NCI-H146 treated with DMSO at 0.1 percent for 48 hours (cell line): ENCODE data around the gene FBXL15.

Experiments
- DNase-seq: peaks from one replicate; lab custom pipeline; 2025; ENCODE audit not compliant: unreplicated experiment; lab: John Stamatoyannopoulos, UW

Gene FBXL15

GRCh38 chr10:102409604-102410428 lies 10.8 kb upstream of the FBXL15 start:
- no peak for DNase-seq

- DNase-seq: no peak
Observed at GRCh38 chr10:102410429-102411073, 10.1 kb upstream of the FBXL15 start.

GRCh38 chr10:102411341-102412255 lies 9.0 kb upstream of the FBXL15 start:
- DNase-seq: no peak

DNA sequence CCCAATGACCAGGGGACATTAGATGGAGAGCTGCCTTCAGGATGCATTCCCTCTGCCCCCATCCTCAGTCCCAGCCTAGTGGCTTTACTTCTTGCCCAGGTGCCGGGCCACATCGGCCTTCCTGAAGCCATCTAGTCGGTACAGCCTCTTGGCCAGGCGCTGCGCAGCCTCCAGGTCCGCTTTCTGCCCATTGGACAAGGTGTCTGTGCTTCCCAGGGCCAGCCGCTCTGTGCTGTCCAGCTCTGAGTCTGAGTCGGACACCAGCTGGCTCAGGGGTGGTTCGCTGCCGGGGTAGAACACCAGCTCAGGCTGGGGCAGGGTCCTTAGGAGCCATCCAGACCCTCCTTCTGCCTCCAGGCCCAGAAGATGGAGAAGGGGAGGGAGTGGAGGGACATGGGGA lies 8.3 kb upstream of the FBXL15 start:
- DNase-seq: no peak

DNA sequence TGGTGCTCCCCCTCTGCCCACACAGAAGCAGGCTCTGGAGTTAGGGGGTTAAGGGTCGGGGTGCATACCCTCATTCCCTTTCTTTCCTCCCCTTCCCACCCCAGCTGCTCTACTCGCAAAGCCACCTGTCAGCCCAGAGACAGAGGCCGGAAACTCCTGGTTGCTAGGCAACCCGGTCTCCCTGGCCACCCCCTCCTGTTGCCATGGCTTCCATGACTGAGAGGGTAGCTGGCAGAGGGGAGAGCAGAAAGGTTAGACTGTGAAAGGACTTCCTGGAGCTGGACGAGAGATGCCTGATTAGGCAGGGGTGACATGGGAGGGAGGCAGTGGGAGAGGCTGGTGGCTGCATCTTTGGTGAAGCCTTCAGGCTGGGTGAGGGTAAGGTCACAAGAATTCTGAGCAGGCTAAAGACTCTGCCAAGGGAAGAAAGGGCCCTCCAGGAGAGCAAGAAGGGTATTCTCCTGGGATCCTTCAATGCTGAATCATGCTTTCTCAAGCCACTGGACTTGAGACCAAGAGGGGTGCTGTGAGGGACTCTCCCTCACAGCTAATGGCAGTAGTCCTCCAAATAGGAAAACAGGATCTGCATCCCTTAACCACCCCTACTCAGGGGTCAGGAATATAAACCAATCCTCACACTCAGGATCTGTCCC lies 7.5 kb upstream of the FBXL15 start:
- DNase-seq: peak; percentile 73

DNA sequence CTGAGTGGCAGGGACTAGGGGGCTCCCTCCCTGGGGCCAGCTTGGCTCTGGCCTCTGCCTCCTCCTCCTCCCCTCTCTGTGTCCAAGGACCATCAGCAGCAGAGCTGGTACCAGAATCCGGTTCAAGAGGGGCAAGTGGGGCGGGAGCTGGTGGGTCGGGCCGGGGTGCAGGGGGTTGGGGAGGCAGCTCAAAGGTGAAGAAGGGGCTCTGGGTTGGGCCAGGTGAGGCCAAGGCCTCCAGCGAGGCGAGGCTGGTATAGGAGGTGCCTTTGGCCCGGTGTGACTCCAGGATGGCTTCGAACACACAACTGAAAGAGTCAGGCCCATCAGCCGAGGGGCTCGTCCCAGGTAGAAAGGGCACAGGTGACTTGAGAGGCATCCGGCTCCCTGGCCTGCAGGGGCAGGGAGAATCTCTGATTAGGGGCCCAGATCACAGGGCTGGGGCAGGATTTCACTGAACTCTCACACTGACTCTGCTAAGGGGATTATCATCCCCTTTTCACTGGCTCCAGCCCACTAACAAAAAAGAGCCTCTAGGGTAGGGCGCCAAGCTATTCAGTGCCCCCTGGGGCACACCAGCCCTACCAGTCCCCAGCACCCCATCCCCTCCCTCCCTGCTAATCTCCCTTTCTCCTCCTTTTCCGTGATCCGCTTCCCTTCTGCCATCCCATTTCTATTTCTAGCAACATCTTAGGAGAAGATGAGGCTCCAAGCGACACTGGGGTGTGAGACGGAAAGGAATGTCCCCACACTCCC lies 6.7 kb upstream of the FBXL15 start:
- no peak for DNase-seq

DNA sequence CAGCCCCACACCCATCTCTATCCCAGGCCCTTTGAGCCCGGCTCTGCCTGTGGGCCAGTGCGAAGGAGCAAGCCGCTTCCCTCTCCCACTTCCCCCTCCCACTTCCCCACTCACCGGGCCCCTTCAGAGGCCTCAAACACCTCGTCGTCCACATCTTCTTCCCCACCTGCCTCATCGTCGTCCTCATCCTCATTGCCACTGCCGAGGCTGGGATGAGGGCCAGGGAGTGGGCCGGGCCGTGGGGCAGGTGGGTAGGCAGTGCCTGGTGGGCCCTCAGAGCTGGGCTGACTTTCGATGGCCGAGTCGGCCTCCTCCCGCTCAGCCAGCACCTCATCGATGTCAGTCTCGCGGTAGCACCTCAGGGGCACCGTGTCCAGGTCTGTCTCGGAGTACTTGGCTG lies 5.9 kb upstream of the FBXL15 start:
- DNase-seq: no peak

- DNase-seq: no peak
Observed at GRCh38 chr10:102416283-102416682, 4.4 kb upstream of the FBXL15 start.

GRCh38 chr10:102416695-102417094 lies 3.9 kb upstream of the FBXL15 start:
- no peak for DNase-seq

DNA sequence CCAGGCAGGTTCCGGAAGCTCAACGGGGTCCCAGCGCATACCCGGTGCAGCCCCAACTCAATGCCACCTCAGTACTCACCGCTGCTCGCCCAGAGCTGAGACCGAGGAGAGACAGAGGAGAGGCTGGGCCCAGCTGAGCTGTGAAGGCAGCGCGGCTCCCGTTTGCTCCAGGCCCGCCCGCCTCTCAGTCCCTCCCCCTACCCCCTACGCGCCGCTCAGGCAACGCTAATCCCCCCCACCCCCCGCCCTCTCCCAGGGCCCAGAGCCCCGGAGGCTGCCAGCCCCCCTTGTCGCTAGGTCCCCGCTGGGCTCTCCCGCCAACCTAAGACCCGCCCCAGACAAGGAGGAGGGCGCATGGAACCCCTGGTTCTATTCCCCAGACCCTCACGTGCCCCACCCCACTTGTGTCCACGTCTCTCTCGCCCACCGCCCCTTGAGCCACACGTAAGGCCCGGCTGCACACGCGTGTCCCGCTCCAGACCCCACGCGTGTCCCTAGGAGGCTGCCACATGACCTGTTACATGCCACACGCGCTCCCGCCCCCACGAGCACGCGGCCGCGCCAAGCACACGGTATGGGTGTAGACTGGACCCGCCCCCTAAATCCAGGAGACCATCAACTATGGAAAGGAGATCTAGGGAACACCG lies 1.9 kb upstream of the FBXL15 start, which contains the start of gene PSD:
TSS of gene PSD (minus strand) at position 164 of the 647 bp plus-strand sequence. CDS start 1,747 bp downstream, outside the sequence.
- DNase-seq: peak; percentile 81

GRCh38 chr10:102419269-102420180 lies 1.1 kb upstream of the FBXL15 start:
- peak; percentile 81 for DNase-seq

DNA sequence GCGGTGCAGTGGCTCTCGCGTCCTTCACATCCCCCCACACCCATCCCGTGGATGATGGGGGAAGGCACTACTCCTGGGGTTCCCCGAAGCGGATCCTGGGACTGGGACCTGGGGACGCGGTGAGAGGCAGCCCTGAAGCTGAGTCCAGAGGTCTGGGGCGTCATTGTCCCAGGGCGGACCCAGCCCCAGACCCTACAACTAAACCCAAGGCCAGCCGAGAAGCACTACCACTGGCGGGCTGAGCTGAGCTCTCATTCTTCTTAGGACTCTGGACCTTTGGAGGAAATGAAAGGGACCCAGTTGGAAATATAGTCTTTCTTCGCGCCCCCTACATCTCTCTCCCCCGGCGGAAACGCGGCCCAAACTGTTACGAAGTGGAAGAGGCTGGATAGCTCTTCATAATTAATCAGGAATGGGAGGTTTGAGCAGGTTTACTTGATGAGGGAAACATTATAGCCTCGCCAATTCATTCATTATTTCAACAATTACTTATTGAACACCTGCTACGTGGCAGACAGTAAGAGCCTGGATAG lies 389 bp upstream of the FBXL15 start:
- no peak for DNase-seq

DNA sequence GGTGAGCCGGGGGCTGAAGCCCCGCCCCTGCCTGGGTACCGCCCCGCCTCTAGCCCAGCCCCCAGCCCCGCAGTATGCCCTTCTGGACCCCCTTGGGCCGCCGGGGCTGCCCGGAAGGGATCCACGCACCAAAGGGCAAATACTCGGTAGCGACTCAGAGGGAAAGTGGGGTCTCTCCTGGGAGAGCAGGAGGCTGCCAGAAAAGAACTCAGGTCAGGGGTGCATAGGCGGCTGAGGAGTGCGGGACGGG lies 796 bp downstream of the FBXL15 start:
- DNase-seq: no peak

- no peak for DNase-seq
Observed at GRCh38 chr10:102421757-102422512, 1.3 kb downstream of the FBXL15 start.

GRCh38 chr10:102422545-102423129 lies 2.0 kb downstream of the FBXL15 start:
- no peak for DNase-seq

DNA sequence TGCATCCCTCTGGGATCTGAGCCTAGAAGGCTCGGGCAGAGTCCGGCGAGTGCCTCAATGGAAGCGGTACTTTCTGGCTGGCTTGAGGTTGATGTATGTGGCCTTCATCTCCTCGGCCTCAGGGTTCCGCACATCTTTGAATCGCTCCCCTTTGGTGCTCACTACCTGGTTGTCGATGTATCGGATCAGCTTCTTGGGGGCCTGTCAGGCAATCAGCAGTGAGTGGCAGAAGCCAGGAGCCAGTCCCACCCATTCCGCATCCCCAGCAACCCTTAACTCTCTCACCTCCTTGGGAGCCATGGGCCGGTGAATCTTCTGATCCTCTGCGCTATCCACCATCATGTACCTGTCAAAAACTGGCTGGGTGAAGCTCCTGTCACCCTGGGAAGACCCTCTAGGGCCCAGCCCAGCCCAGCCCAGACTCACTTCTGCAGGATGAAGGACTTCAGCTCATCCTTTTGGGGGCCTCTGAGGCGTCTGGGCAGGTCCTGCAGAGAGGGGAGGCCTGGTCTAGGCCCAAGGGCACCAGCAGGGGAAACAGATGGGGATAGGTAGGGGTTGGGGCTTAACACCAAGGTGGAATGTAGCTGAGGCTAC lies 2.8 kb downstream of the FBXL15 start:
- no peak for DNase-seq

DNA sequence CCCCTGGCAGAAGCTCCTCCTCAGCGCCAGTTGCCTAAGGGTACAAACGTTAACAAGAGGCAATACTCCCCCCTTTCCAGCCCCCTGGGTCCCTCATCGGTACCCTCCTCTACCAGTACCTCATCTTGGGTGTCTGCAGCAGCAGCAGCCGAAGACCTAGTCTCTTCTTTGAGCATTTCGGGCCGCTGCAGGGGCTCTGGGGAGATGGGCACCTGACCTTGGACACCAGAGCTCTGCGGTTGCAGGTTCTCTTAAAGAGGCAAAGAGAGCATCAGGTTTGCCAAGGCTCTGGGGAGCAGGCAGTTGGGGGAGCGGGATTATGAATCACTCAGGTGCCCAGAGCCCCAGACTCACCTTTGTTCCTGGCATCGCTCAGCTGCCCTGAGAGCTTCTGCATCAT lies 3.5 kb downstream of the FBXL15 start:
- DNase-seq: no peak
